Measurements from ENCODE around the gene PTP4A2.

DNA sequence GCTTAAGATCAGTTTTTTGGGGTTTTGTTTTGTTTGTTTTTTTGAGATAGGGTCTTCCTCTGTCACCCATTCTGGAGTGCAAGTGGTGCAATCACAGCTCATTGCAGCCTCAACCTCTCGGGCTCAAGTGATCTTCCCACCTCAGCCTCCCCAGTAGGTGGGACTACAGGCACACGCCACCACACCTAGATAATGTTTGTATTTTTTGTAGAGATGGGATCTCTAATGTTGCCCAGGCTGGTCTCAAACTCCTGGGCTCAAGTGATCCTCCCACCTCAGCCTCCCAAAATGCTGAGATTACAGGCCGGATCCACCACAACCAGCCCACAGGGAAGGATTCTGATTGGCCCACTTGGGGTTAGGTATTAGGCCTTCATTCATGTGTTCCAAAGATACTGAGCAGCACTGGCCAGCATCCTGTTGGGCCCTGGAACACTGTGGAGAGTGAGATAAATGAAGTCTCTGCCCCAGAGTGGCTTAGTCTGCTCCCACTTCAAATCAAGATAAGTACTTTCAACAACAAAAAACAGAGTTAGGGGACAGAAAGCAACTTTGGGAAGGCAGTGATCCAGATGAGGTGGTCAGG lies 54.7 kb downstream of the PTP4A2 start:
- TF ChIP-seq, protein P1, sequence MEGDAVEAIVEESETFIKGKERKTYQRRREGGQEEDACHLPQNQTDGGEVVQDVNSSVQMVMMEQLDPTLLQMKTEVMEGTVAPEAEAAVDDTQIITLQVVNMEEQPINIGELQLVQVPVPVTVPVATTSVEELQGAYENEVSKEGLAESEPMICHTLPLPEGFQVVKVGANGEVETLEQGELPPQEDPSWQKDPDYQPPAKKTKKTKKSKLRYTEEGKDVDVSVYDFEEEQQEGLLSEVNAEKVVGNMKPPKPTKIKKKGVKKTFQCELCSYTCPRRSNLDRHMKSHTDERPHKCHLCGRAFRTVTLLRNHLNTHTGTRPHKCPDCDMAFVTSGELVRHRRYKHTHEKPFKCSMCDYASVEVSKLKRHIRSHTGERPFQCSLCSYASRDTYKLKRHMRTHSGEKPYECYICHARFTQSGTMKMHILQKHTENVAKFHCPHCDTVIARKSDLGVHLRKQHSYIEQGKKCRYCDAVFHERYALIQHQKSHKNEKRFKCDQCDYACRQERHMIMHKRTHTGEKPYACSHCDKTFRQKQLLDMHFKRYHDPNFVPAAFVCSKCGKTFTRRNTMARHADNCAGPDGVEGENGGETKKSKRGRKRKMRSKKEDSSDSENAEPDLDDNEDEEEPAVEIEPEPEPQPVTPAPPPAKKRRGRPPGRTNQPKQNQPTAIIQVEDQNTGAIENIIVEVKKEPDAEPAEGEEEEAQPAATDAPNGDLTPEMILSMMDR (IDR thresholded peaks at IDR 0.05) = no peak
- no peak for TF ChIP-seq POLR2A (IDR thresholded peaks at IDR 0.05)

Measured in lower leg skin (tissue), 3 donors.